ENCODE results near the gene GPR63. TPM values are rescaled to one million over a fixed set of nuclear protein-coding genes. Genes with fewer than 3 reads are reported as not detected.

The GPR63 gene
- total RNA-seq, 1 experiment from 2014 or later, result 4.1 TPM

DNA sequence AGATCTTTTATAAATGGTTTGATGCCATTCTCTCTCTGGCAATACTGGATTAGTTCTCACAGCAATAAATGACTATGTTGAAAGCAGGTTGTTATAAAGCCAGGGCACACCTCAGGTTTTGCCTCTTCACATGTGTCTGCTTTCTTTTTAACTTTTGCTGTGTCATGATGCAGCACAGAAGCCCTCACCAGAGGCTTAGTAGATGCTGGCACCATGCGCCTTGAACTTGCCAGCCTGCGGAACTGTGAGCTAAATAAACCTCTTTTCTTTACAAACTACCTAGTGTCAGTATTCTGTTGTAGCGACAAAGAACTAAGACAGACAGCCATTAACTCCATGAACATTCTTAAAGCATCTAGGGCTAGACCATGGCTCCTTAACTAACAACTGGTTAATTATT lies 15.3 kb upstream of the GPR63 start:
- intact Hi-C loops (cut with micrococcal nuclease; ENCODE audit: unreplicated experiment), result no loop called here
- CTCF ChIA-PET, result no interaction called here

DNA sequence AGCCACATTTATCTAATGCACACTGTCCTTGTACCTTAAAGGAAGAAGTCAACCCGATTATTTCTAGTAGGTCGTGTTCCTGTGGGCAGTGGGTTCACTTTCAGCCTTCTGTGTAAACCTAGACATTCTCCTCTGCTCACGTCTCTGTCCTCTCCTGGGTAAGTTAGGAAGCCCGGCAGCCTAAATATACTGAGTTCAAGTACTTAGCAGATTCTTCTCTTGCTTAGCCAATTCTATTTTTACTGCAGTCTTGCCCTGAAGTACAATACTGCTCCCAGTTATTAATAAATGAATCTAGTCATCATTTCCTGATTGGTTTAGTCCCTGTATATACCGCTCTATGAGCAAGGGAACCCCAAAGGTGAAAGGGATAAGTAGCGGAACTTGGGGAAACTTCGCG lies 14.6 kb upstream of the GPR63 start:
- H3K27ac ChIP-seq (ENCODE audit: low read depth, low read length, poor library complexity, severe bottlenecking), result no peak overlapping the region
- no peak overlapping the region for H3K4me3 ChIP-seq (ENCODE audit: low read depth, low read length, poor library complexity, severe bottlenecking)
- intact Hi-C loops (cut with micrococcal nuclease; ENCODE audit: unreplicated experiment), result no loop called here
- TF ChIP-seq, protein P1, sequence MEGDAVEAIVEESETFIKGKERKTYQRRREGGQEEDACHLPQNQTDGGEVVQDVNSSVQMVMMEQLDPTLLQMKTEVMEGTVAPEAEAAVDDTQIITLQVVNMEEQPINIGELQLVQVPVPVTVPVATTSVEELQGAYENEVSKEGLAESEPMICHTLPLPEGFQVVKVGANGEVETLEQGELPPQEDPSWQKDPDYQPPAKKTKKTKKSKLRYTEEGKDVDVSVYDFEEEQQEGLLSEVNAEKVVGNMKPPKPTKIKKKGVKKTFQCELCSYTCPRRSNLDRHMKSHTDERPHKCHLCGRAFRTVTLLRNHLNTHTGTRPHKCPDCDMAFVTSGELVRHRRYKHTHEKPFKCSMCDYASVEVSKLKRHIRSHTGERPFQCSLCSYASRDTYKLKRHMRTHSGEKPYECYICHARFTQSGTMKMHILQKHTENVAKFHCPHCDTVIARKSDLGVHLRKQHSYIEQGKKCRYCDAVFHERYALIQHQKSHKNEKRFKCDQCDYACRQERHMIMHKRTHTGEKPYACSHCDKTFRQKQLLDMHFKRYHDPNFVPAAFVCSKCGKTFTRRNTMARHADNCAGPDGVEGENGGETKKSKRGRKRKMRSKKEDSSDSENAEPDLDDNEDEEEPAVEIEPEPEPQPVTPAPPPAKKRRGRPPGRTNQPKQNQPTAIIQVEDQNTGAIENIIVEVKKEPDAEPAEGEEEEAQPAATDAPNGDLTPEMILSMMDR (conservative IDR thresholded peaks at IDR 0.05; ENCODE audit: low read depth, low read length), result no peak
- no peak for TF ChIP-seq EZH2 (IDR thresholded peaks at IDR 0.05; ENCODE audit: borderline replicate concordance, low read depth, low read length, poor library complexity, severe bottlenecking)
- no TSS peak for BruUV-seq (replicated peaks)
- CTCF ChIA-PET, result no interaction called here
- no peak for DNase-seq (ENCODE audit: low spot score)
- H3K36me3 ChIP-seq (ENCODE audit: insufficient read depth, low read length, poor library complexity, severe bottlenecking), result no peaks in the 10 kb centered on the region
- H3K4me1 ChIP-seq (ENCODE audit: insufficient read depth, low read length, poor library complexity, severe bottlenecking), result no peaks in the 10 kb centered on the region
- no peaks in the 10 kb centered on the region for H3K27me3 ChIP-seq (replicated peaks; ENCODE audit: insufficient read depth, low read depth, low read length, poor library complexity)
- peaks cover 6% of the 10 kb centered on the region for H3K9me3 ChIP-seq (ENCODE audit: low read depth, low read length, poor library complexity, severe bottlenecking)
- POLR2A ChIA-PET (ENCODE audit: low non-redundant PET), result no interaction called here

More for the DNA sequence above, 15.3 kb upstream of the GPR63 start:
- no peaks in the 10 kb centered on the region for H3K36me3 ChIP-seq (ENCODE audit: insufficient read depth, low read length, poor library complexity, severe bottlenecking)
- no peaks in the 10 kb centered on the region for H3K4me1 ChIP-seq (ENCODE audit: insufficient read depth, low read length, poor library complexity, severe bottlenecking)
- H3K9me3 ChIP-seq (ENCODE audit: low read depth, low read length, poor library complexity, severe bottlenecking), result peaks cover 5% of the 10 kb centered on the region
- no TSS peak for BruUV-seq (replicated peaks)
- H3K4me3 ChIP-seq (ENCODE audit: low read depth, low read length, poor library complexity, severe bottlenecking), result no peak overlapping the region
- POLR2A ChIA-PET (ENCODE audit: low non-redundant PET), result no interaction called here
- no peak for TF ChIP-seq EZH2 (IDR thresholded peaks at IDR 0.05; ENCODE audit: borderline replicate concordance, low read depth, low read length, poor library complexity, severe bottlenecking)
- TF ChIP-seq, protein P1 (conservative IDR thresholded peaks at IDR 0.05; ENCODE audit: low read depth, low read length), result no peak
- no peak overlapping the region for H3K27ac ChIP-seq (ENCODE audit: low read depth, low read length, poor library complexity, severe bottlenecking)
- no peak for DNase-seq (ENCODE audit: low spot score)
- H3K27me3 ChIP-seq (replicated peaks; ENCODE audit: insufficient read depth, low read depth, low read length, poor library complexity), result no peaks in the 10 kb centered on the region

DNA sequence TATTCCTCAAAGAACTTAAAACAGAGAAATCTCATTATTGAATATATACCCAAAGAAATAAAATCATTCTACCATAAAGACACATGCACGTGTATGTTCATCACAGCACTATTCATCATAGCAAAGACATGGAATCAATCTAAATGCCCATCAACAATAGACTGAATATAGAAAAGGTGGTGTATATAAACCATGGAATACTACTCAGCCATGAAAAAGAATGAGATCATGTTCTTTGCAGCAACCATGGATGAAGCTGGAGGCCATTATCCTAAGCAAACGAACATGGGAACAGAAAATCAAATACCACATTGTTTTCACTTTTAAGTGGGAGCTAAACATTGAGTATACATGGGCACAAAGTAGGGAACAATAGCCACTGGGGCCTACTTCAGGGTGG lies 12.3 kb upstream of the GPR63 start:
- ChIA-PET CTCF (interaction anchor here (0.6 kb wide), 1 partner anchor 13 kb away, joined by 7 read pairs; no protein-coding TSS in a partner anchor), POLR2A (ENCODE audit: low non-redundant PET) (no interaction called here)
- no peak for DNase-seq (ENCODE audit: low spot score)
- Histone ChIP-seq H3K36me3 (ENCODE audit: insufficient read depth, low read length, poor library complexity, severe bottlenecking) (no peaks in the 10 kb centered on the region), H3K27me3 (replicated peaks; ENCODE audit: insufficient read depth, low read depth, low read length, poor library complexity) (no peaks in the 10 kb centered on the region), H3K27ac (ENCODE audit: low read depth, low read length, poor library complexity, severe bottlenecking) (no peak overlapping the region), H3K4me1 (ENCODE audit: insufficient read depth, low read length, poor library complexity, severe bottlenecking) (no peaks in the 10 kb centered on the region), H3K9me3 (ENCODE audit: low read depth, low read length, poor library complexity, severe bottlenecking) (peaks cover 9% of the 10 kb centered on the region), H3K4me3 (ENCODE audit: low read depth, low read length, poor library complexity, severe bottlenecking) (no peak overlapping the region)
- intact Hi-C loops (cut with micrococcal nuclease; ENCODE audit: unreplicated experiment), result no loop called here
- TF ChIP-seq, protein P1 (conservative IDR thresholded peaks at IDR 0.05; ENCODE audit: low read depth, low read length), result no peak
- no peak for TF ChIP-seq EZH2 (IDR thresholded peaks at IDR 0.05; ENCODE audit: borderline replicate concordance, low read depth, low read length, poor library complexity, severe bottlenecking)
- BruUV-seq (replicated peaks), result no TSS peak
